ENCODE results near the gene RPS14. TPM values are rescaled to one million over a fixed set of nuclear protein-coding genes. Genes with fewer than 3 reads are reported as not detected.

Gene RPS14
- total and polyA plus RNA-seq, 9 of the 15 experiments (the other 6 are each of a cell fraction or from before 2014, with no cell fraction given), result 1,824 to 5,983 (median 3,017) TPM

- peaks cover 0 to 7% of the 10 kb centered on the region in 2 experiments; a peak in 3 of 5 replicates for H3K4me1 ChIP-seq (replicated peaks in 1 of 2; ENCODE audit: control insufficient read depth in 2 of 2, insufficient read depth in 2 of 2, low read length in 2 of 2)
- H3K9me3 ChIP-seq (replicated peaks; ENCODE audit: control insufficient read depth, insufficient read depth, low read depth, low read length), result no peaks in the 10 kb centered on the region
- no peak overlapping the region for H3K4me2 ChIP-seq (ENCODE audit: insufficient read depth, low read length)
- peaks cover 0 to 8% of the 10 kb centered on the region in 2 experiments; a peak in 1 of 5 replicates for H3K27me3 ChIP-seq (ENCODE audit: control insufficient read depth in 2 of 2, insufficient read depth in 2 of 2, low read length in 2 of 2)
- ChIA-PET CTCF (ENCODE audit: low intra/inter-chr PET ratio) (no interaction called here), POLR2A (interaction anchor here (0.5 to 2.0 kb wide), 5 partner anchors 9 to 382 kb away, joined by 3 to 5 read pairs (median 3); no protein-coding TSS in a partner anchor)
- no peak overlapping the region for H2AFZ ChIP-seq (ENCODE audit: low read depth, low read length)
- no peak overlapping the region for H3K27ac ChIP-seq (ENCODE audit: extremely low read depth, low read depth, low read length)
- H3K4me3 ChIP-seq, result no peak overlapping the region
- FAIRE-seq (no peak), ATAC-seq (no peak), DNase-seq (ENCODE audit: extremely low read depth in 1 of 4, low spot score in 3 of 4) (no peak)
- no peaks in the 10 kb centered on the region for H3K9me1 ChIP-seq (ENCODE audit: control insufficient read depth, insufficient read depth, low read length)
- TF ChIP-seq ETV5 (CRISPR knock-in tag; IDR thresholded peaks at IDR 0.05; ENCODE audit: low read depth) (no peak), PCBP1 (IDR thresholded peaks at IDR 0.05; ENCODE audit: low read depth, low read length, poor library complexity, severe bottlenecking) (no peak), BRF1 (IDR thresholded peaks at IDR 0.05; ENCODE audit: borderline replicate concordance, extremely low read depth, insufficient read length) (no peak), FOXK2 (conservative IDR thresholded peaks at IDR 0.05 in 1 of 2, IDR thresholded peaks at IDR 0.05 in 1 of 2; ENCODE audit: low read depth in 2 of 2) (no peak), ELF2 (CRISPR knock-in tag; IDR thresholded peaks at IDR 0.05) (no peak), SFPQ (IDR thresholded peaks at IDR 0.05; ENCODE audit: low read depth, low read length) (no peak), TAF9B (IDR thresholded peaks at IDR 0.05; ENCODE audit: partially characterized antibody) (no peak)
- peaks cover 11% of the 10 kb centered on the region; the same call in 2 of the 3 replicates for H3K36me3 ChIP-seq (ENCODE audit: control insufficient read depth, insufficient read depth, low read length)
- in situ Hi-C loops (cut with MboI), result no loop called here
- H3K9ac ChIP-seq (ENCODE audit: insufficient read depth in 1 of 2, low read depth in 2 of 2, low read length in 2 of 2), result peak overlapping the region in 1 of 2 experiments; percentile 8; a peak in 1 of 4 replicates
- whole genome bisulfite sequencing (ENCODE audit: insufficient coverage, low coverage, missing lambda C conversion rate), result 24% methylated on average over 4 of the region's 4 CpGs
- peaks cover 3% of the 10 kb centered on the region; the same call in 1 of the 2 replicates for H4K20me1 ChIP-seq (replicated peaks; ENCODE audit: control insufficient read depth, insufficient read depth, low read length)
- intact Hi-C loops (cut with micrococcal nuclease), result no loop called here
- no peaks in the 10 kb centered on the region for H3K79me2 ChIP-seq (ENCODE audit: control insufficient read depth, insufficient read depth, low read length)
- BruUV-seq (replicated peaks), result no TSS peak
Measured at GRCh38 chr5:150406103-150406722, 43.3 kb downstream of the RPS14 start.
